ENCODE results near the gene SMAD6.

GRCh38 chr15:66775127-66776105 lies 73.4 kb downstream of the SMAD6 start:
- TF ChIP-seq CTCF (IDR thresholded peaks at IDR 0.05) (no peak), POLR2A (IDR thresholded peaks at IDR 0.05) (no peak)
